Adrenal gland (tissue), 12 donors: ENCODE measurements around the gene TMEM79. TPM values are rescaled to one million over a fixed set of nuclear protein-coding genes. Genes with fewer than 3 reads are reported as not detected.
A peak's percentile ranks its signal among the peaks of the same experiment; 100 is the strongest.

Experiments
- DNase-seq, 7 donors: peaks; one replicate each; pipeline ENCODE4 v3.0.0-alpha.2; 2019 to 2020
- H3K27ac ChIP-seq, 5 donors: fragments of 200-600 bp; sonication (generic) in 4 of 5; 1 replicate in 3 of 5; 2 replicates in 2 of 5; pipeline versions ENCODE4 v1.5.1 to v1.8.0; 2016 to 2020; ENCODE audit warnings: mild to moderate bottlenecking in 1 of 5
- H3K27me3 ChIP-seq: fragments of 200-600 bp; 2 replicates; pipeline ENCODE4 v1.8.0; 2021
- H3K36me3 ChIP-seq, 2 donors: fragments of 200-600 bp; replicated peaks in 1 of 2; 1 replicate in 1 of 2; 2 replicates in 1 of 2; pipeline versions ENCODE4 v1.5.1 to v1.8.0; 2018 to 2022
- H3K4me1 ChIP-seq, 2 donors: fragments of 200-600 bp; replicated peaks in 1 of 2; 1 replicate in 1 of 2; 2 replicates in 1 of 2; pipeline versions ENCODE4 v1.5.1 to v1.8.0; 2018 to 2021
- H3K4me3 ChIP-seq, 4 donors: fragments of 200-600 bp; sonication (generic) in 3 of 4; one replicate each; pipeline ENCODE4 v1.5.1; 2016 to 2018
- H3K9me3 ChIP-seq, 3 donors: fragments of 200-600 bp; sonication (generic) in 1 of 3; replicated peaks in 1 of 3; 1 replicate in 2 of 3; 2 replicates in 1 of 3; pipeline versions ENCODE4 v1.5.1 to v1.8.0; 2016 to 2021
- CTCF ChIP-seq, 6 experiments: fragments of 450-650 bp in 4 of 6; fragments of 200-600 bp in 2 of 6; sonication (generic) in 1 of 6; IDR thresholded peaks; 1 replicate in 5 of 6; 2 replicates in 1 of 6; pipeline versions ENCODE4 v1.5.1 to v1.8.0; 2016 to 2021; ENCODE audit warnings: antibody characterized with exemption in 6 of 6, mild to moderate bottlenecking in 2 of 6, moderate library complexity in 1 of 6
- POLR2A ChIP-seq, 2 donors: fragments of 450-650 bp; IDR thresholded peaks; one replicate each; pipeline ENCODE4 v1.6.1; 2017; ENCODE audit warnings: antibody characterized with exemption in 2 of 2, mild to moderate bottlenecking in 2 of 2, moderate library complexity in 1 of 2
- WGBS, 4 donors: extraction: QIAGEN DNeasy Blood & Tissue Kit in 2 of 4; methylation state at CpG; one replicate each; pipeline versions ENCODE4 v1.1.5 to v1.1.7; 2013 to 2017; 5-methylcytosine and 5-hydroxymethylcytosine counted together
- intact Hi-C, 2 donors: fragments of 100-400 bp; cut with DNase I; formaldehyde crosslinking; loops; one replicate each; pipeline versions ENCODE4 v1.14.1 to v1.15.0; 2022 to 2023
- polyA plus RNA-seq, 3 donors: library from polyadenylated mRNA; stranded (reverse); fragments of 200-250 nt in 2 of 3; fragments of 350-450 nt in 1 of 3; fragmentation: Illumina TruSeq in 1 of 3; extraction: RNeasy Lipid Tissue Mini Kit (QIAGEN cat#74804) in 1 of 3; gene quantifications; one replicate each; pipeline ENCODE4 v1.2.3, GENCODE V29; 2013 to 2014
- total RNA-seq, 9 donors: library from RNA; depleted of rRNA in 4 of 9; stranded (reverse); fragments of >200 nt in 4 of 9; fragments of 120-200 nt in 1 of 9; fragmentation: NEBNext Ultra II Directional in 1 of 9; extraction: Animal tissue kit (Norgen Biotek cat#: 25700) in 1 of 9; gene quantifications; one replicate each; pipeline versions ENCODE4 v1.1.0 to v1.2.4, GENCODE V29; 2013 to 2023
- donor health status: healthy with polysubstance abuse.
- donor health status: Bipolar disorder and iron deficiency.
- donor health status: DM: yes; HTN: yes; CAD: no.
- donor health status: DM: no; HTN: no; CAD: no.
- donor health status: DM: no; HTN: no; CAD: no.
- donor health status: DM: yes; HTN: yes; CAD: no.

TMEM79 gene
- total and polyA plus RNA-seq, 12 donors: 1.0 to 6.3 (median 3.1) TPM

GRCh38 chr1:156308078-156308477, 24.0 kb downstream of the TMEM79 start:
- intact Hi-C loops: no loop called here
- H3K27me3 ChIP-seq: no peaks in the 10 kb centered on the region
- H3K4me1 ChIP-seq: peaks cover 25 to 31% of the 10 kb centered on the region in 2 donors
- no peak for TF ChIP-seq CTCF (IDR thresholded peaks at IDR 0.05)
- TF ChIP-seq POLR2A (IDR thresholded peaks at IDR 0.05): no peak
- no peak overlapping the region for H3K4me3 ChIP-seq
- H3K36me3 ChIP-seq: peaks cover 0 to 52% of the 10 kb centered on the region in 2 donors
- DNase-seq: no peak
- H3K9me3 ChIP-seq: no peaks in the 10 kb centered on the region
- peak overlapping the region in 3 of 5 donors; percentile 66 to 72 (median 68) for H3K27ac ChIP-seq

- peak; percentile 50 to 87 (median 83) for DNase-seq
- intact Hi-C loops: loop anchor here in 1 of 2 donors (10.0 kb wide), 1 partner anchor 156 kb away; the partner anchor contains the start of gene SEMA4A
- H3K9me3 ChIP-seq: no peaks in the 10 kb centered on the region
- H3K27ac ChIP-seq: peak overlapping the region in 2 of 5 donors; percentile 63 to 68
- 30 to 50% (median 41%) methylated on average over 6 of the region's 6 CpGs for WGBS, 4 donors
- peaks cover 25 to 27% of the 10 kb centered on the region in 2 donors for H3K4me1 ChIP-seq
- no peak overlapping the region for H3K4me3 ChIP-seq
- H3K27me3 ChIP-seq: no peaks in the 10 kb centered on the region
- peaks cover 0 to 80% of the 10 kb centered on the region in 2 donors for H3K36me3 ChIP-seq
- TF ChIP-seq POLR2A (IDR thresholded peaks at IDR 0.05): no peak
- no peak for TF ChIP-seq CTCF (IDR thresholded peaks at IDR 0.05)
Measured at GRCh38 chr1:156310962-156311361, 26.8 kb downstream of the TMEM79 start.

GRCh38 chr1:156316909-156317308, 32.8 kb downstream of the TMEM79 start:
- Histone ChIP-seq H3K4me1 (no peaks in the 10 kb centered on the region), H3K27ac (no peak overlapping the region), H3K27me3 (no peaks in the 10 kb centered on the region), H3K36me3 (peaks cover 0 to 93% of the 10 kb centered on the region in 2 donors), H3K9me3 (no peaks in the 10 kb centered on the region), H3K4me3 (no peak overlapping the region)
- no peak for TF ChIP-seq CTCF (IDR thresholded peaks at IDR 0.05)
- TF ChIP-seq POLR2A (IDR thresholded peaks at IDR 0.05): no peak
- intact Hi-C loops: loop anchor here in 1 of 2 donors (10.0 kb wide), 1 partner anchor 162 kb away; the partner anchor contains the start of gene SEMA4A
- 86 to 90% (median 88%) methylated on average over 7 of the region's 7 CpGs for WGBS, 4 donors
- peak in 1 of 7 donors; percentile 2 for DNase-seq

GRCh38 chr1:156319664-156320063, 35.5 kb downstream of the TMEM79 start:
- H3K27ac ChIP-seq: no peak overlapping the region
- TF ChIP-seq POLR2A (IDR thresholded peaks at IDR 0.05): no peak
- peak; percentile 26 to 61 (median 44) for TF ChIP-seq CTCF (IDR thresholded peaks at IDR 0.05)
- 56 to 75% (median 70%) methylated on average over 1 of the region's 1 CpG for WGBS, 4 donors
- peak in 1 of 7 donors; percentile 36 for DNase-seq
- intact Hi-C loops: loop anchor here in 1 of 2 donors (10.0 kb wide), 1 partner anchor 165 kb away; the partner anchor contains the start of gene SEMA4A
- no peaks in the 10 kb centered on the region for H3K27me3 ChIP-seq
- H3K4me3 ChIP-seq: no peak overlapping the region
- no peaks in the 10 kb centered on the region for H3K4me1 ChIP-seq
- H3K9me3 ChIP-seq: no peaks in the 10 kb centered on the region
- H3K36me3 ChIP-seq: peaks cover 0 to 99% of the 10 kb centered on the region in 2 donors
